GM10847 (cell line): ENCODE results near the gene RBM42.

ENCODE experiments used
- POLR2A ChIP-seq: IDR thresholded peaks from 2 replicates; pipeline ENCODE4 v1.6.1; 2011; ENCODE audit not compliant: insufficient read length; ENCODE audit errors: extremely low read depth

The RBM42 gene

DNA sequence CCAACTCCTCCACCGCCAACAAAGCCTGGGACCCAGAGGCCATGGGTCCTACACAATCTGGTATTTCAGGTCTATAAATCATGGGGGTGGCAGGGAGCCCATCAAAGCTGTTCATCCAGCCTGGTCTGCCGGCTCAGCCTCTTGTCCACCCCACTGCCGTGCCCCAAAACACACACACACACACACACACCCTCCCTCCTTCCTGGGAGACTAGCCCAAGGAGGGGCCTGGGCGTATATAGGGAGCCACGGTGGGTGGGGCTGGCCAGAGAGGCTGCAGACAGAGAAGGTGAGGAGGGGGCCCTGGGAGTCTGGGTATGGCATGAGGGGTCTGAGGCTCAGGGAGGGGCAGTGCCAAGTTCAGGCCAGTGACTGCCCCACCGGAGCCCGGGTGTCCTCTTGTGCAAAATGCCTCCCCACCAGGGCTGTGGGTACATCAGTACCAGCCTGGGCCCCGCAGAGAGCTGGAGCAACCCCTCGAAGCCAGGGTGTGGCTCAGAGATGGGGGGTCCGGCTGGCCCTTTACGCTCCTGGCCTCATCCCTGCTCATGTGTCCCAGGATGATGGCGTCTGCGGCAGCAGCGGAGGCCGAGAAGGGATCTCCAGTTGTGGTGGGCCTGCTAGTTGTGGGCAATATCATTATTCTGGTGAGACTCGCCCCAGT, 37.5 kb downstream of the RBM42 start, which contains the start of gene UPK1A:
Gene UPK1A, plus strand, starts transcription at position 267 of the 663 bp plus-strand sequence. Its CDS starts 296 bp downstream, at position 563.
- no peak for TF ChIP-seq POLR2A

DNA sequence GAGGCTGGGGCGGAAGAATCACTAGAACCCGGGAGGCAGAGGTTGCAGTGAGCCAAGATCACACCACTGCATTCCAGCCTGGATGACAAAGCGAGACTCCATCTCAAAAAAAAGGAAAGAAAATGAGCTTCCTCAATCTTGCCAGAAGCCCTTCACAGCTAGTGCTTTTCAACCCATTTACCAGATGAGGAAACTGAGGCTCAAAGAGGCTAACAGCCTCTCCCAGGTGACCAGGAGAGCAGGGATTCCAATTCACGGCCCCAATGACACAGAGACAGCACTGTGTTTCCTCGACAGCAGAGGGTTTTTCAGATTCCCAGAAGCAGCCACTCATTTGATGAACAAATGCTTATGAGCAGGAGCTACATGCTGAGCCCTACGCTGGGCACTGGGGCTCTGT, 40.7 kb downstream of the RBM42 start:
- TF ChIP-seq POLR2A = no peak

DNA sequence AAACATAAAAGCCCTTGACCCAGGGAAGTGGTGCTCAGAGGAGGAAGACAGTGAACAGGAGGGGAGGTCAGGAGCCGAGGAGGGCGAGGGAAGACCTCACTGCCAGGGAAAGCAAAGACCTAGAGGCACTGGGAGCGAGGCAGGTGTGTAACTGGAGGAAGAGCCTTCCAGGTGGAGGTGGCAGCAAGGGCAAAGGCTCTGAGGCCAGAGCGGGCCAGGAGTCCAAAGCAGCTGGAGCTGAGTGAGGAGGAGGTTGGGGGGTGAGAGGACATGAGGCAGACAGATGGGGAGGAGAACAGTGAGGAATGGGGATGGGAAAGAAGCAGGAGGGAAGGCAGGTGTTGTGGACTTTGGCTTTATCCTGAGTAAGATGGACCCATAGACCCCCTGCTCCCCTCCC, 41.1 kb downstream of the RBM42 start:
- no peak for TF ChIP-seq POLR2A

DNA sequence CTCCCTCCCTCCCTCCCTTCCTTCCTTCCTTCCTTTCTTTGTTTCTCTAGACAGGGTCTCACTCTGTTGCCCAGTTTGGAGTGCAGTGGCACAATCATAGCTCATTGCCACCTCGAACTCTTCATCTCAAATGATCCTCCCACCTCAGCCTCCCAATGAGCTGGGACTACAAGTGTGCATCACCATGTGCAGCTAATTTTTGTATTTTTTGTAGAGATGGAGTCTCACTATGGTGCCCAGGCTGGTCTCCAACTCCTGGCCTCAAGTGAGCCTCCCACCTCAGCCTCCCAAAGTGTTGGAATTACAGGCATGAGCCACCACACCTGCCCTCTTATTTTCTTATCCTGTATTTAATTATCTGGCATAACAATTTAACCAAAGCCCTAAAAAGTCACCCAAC, 41.9 kb downstream of the RBM42 start:
- no peak for TF ChIP-seq POLR2A

DNA sequence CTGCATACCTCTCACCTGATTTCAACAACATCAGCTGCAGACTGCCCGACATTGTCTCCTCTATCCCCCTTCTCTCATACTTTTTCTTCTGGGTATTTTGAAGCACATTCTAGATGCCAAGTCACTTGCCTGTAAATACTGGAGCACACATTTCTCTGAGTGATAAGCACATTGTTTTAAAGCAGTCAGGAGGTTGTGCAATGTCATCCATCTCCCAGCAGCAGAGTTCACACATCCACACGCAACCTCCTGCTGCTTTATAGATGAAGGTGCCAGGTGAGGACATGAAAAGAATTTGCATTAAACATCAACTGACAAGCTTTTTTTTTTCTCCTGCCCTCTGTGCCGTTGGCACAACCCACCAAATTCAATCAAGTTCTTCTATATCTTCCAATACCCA, 43.0 kb downstream of the RBM42 start:
- no peak for TF ChIP-seq POLR2A

DNA sequence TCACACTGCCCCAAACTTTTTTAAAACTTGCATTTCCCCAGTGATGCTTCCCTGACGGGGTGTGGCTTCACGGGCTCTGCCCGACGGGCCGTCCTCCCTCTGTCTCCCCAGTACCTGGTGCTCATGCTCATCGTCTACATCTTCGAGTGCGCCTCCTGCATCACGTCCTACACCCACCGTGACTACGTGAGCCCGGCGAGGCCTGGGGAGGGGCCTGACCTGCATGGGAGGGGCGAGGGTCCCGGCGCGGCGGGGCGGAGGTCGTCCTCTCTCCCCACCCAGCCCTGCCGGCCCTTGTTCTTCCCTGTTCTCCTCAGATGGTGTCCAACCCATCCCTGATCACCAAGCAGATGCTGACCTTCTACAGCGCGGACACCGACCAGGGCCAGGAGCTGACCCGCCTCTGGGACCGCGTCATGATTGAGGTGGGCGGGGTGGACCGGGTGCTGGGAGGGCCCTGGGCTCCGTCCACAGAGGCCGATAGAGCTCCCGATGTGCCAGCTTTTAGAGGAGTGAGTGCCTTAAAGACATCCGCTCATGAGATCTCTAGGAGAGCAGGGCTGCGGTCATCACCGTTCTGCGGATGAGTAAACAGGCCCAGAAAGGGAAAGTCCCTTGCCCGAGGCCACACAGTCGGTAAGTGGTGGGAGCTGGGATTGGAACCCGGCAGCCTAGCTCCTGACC, 44.4 kb downstream of the RBM42 start:
- TF ChIP-seq POLR2A = no peak

DNA sequence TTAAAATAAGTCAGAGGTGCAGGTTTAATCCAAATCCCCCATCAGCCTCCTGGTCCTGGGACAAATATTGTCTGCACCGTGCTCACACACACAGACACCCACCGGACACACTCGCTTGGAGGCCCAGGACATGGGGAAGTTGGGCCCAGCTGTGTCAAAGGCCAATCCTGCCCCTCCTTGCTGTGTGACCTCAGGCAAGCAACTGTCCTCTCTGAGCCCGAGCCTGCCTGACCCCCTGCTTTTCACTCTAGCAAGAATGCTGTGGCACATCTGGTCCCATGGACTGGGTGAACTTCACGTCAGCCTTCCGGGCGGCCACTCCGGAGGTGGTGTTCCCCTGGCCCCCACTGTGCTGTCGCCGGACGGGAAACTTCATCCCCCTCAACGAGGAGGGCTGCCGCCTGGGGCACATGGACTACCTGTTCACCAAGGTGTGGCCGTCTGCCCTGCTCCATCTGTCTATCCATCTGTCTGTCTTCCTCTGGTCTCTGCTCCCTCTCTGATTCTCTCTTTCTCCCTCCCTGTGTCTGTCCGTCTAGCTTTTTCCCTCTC, 46.8 kb downstream of the RBM42 start:
- no peak for TF ChIP-seq POLR2A
